IPS-18a (cell line): ENCODE results near the gene RGS12.

ENCODE experiments used
- H3K27ac ChIP-seq: one replicate; pipeline ENCODE4 v1.5.1; 2013; ENCODE audit warnings: low read length
- H3K27me3 ChIP-seq: one replicate; pipeline ENCODE4 v1.6.1; 2013; ENCODE audit warnings: mild to moderate bottlenecking, low read length; ENCODE audit not compliant: control insufficient read depth, insufficient read depth
- H3K36me3 ChIP-seq: one replicate; pipeline ENCODE4 v1.6.1; 2013; ENCODE audit warnings: low read depth, low read length; ENCODE audit not compliant: control insufficient read depth
- H3K4me1 ChIP-seq: one replicate; pipeline ENCODE4 v1.6.1; 2013; ENCODE audit warnings: low read depth, low read length; ENCODE audit not compliant: control insufficient read depth
- H3K4me3 ChIP-seq: one replicate; pipeline ENCODE4 v1.5.1; 2013; ENCODE audit warnings: low read length
- H3K9ac ChIP-seq: one replicate; pipeline ENCODE4 v1.6.1; 2013; ENCODE audit warnings: mild to moderate bottlenecking, low read length, moderate library complexity
- H3K9me3 ChIP-seq: one replicate; pipeline ENCODE4 v1.6.1; 2013; ENCODE audit warnings: low read depth, low read length; ENCODE audit not compliant: control insufficient read depth

RGS12 gene

DNA sequence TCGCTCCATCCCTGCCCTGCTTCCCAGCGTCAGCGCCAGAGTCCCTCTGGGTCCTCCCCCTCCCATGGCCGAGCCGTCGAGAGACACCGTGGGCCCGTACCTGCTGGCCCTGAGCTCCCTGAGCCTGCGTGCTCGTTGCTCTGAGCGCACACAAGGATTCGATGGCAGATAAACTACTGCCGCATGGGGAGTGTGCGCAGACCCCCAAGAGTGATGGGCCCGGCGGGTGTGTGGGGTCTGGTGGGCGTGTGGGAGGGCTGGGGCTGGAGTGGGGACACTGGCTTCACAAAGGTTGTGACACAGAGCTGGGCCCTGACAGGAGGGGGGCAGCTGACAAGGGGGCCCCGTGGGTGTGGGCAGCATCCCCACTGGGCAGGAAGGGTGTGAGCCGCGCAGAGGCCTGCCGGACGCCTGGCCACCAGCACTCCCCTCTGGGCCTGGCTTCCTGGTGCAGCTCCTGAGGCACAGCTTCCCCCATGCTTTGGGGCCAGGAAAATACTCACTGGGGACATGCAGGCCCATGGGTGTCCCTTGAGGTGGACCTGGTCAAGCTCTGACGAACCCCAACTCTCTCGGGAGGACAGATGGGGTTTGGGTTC lies 4.8 kb upstream of the RGS12 start:
- Histone ChIP-seq H3K4me1 (peaks cover 6% of the 10 kb centered on the region), H3K27me3 (peaks cover 25% of the 10 kb centered on the region), H3K36me3 (no peaks in the 10 kb centered on the region), H3K4me3 (no peak overlapping the region), H3K9me3 (no peaks in the 10 kb centered on the region), H3K27ac (no peak overlapping the region), H3K9ac (no peak overlapping the region)

DNA sequence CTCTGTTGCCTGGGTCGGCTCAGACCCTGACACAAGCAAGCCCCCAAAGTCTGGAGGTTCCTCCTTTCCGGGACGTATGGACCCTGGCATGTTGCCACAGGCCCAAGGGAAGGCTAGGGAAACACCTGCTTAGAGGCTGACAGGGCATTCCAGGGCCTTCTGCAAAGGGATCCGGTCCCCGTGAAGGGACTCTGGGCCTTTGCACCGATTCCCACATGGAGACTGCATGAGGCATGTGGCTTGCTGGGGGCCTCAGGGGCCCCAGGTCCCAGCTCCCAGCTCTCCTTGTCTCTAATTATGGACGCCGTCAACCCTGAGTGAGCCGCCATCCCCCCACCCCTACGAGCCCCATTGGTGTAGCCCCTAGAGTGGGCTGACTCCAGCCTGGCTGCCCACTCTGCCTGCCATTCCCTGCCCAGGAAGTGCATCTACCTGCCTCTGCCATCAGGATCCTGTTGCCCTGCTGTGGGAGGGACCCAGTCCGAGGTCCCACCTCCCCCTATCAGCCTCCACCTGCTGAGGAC lies 4.2 kb upstream of the RGS12 start:
- Histone ChIP-seq H3K27me3 (peaks cover 27% of the 10 kb centered on the region), H3K9me3 (no peaks in the 10 kb centered on the region), H3K4me1 (peaks cover 6% of the 10 kb centered on the region), H3K27ac (no peak overlapping the region), H3K4me3 (no peak overlapping the region), H3K36me3 (no peaks in the 10 kb centered on the region), H3K9ac (no peak overlapping the region)

DNA sequence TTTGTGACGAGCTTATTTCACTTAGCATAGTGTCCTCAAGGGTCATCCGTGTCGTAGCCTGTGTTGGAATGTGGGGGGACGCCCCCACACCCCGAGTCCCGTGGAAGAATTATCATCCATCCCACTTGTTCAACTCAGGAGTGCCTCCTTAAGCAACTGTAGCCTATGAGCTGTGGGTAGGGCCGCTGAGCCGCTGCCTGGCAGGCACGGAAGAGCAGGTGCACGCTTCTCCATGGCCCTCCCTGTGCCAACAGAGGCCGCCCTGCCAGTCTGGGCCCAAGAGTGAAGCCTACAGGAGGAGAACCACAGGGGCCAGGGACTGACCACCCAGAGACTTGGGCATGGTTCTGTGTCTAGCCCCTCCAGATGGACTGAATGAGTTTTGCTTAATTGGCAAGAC lies 2.3 kb upstream of the RGS12 start:
- Histone ChIP-seq H3K36me3 (no peaks in the 10 kb centered on the region), H3K9ac (no peak overlapping the region)

DNA sequence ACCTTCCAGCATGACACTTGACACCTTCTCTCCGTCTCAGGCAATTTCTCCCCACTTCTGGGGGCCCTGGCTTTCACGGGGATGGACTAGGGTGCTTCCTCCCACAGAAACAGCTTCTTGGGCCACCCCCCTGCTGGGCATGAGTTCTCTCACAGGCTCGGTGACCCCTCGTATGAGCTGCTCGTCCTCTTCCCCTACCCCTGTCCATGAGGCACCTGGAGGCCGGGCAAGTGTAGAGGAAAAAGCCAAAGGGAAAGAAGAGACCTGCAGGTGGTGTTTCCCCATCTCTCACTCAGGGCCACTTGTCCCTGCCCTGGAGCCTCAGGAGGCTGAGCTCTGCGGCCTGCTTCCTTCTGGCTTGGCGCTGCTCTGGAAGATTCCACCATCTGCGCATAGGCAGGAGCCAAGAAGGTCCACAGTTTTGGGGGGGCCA lies 1.9 kb upstream of the RGS12 start:
- H3K36me3 ChIP-seq, result no peaks in the 10 kb centered on the region
- no peak overlapping the region for H3K9ac ChIP-seq
- no peak overlapping the region for H3K27ac ChIP-seq
- H3K9me3 ChIP-seq, result no peaks in the 10 kb centered on the region
- H3K27me3 ChIP-seq, result peaks cover 29% of the 10 kb centered on the region
- H3K4me1 ChIP-seq, result peaks cover 11% of the 10 kb centered on the region
- no peak overlapping the region for H3K4me3 ChIP-seq

More for the DNA sequence above, 2.3 kb upstream of the RGS12 start:
- no peak overlapping the region for H3K4me3 ChIP-seq
- no peak overlapping the region for H3K27ac ChIP-seq
- H3K27me3 ChIP-seq, result peaks cover 29% of the 10 kb centered on the region
- H3K9me3 ChIP-seq, result no peaks in the 10 kb centered on the region
- H3K4me1 ChIP-seq, result peaks cover 11% of the 10 kb centered on the region

DNA sequence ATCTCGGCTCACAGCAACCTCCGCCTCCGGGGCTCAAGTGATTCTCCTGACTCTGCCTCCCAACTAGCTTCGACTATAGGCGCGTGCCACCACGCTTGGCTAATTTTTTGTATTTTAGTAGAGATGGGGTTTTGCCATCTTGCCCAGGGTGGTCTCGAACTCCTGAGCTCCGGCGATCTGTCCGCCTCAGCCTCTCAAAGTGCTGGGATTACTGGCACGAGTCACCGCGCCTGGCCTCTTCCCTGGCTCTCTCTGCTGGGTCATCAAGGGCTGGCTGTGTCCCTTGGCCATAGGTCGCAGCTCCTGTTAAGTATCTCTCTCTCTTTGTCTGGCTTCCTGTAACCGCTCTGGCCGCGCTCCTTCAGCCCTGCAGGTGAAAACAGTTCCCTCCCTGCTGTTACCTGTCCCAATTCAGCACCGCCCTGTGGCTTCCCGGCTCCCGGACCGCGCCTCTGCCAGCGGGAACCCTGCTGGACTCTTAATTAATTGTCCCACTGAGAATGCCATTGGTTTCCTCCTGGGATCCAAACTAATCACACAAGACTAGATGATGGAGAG lies 1.3 kb upstream of the RGS12 start:
- Histone ChIP-seq H3K36me3 (no peaks in the 10 kb centered on the region), H3K9ac (peak overlapping the region; percentile 34), H3K27ac (no peak overlapping the region), H3K4me3 (peak overlapping the region; percentile 74), H3K4me1 (peaks cover 11% of the 10 kb centered on the region), H3K27me3 (peaks cover 29% of the 10 kb centered on the region), H3K9me3 (no peaks in the 10 kb centered on the region)

DNA sequence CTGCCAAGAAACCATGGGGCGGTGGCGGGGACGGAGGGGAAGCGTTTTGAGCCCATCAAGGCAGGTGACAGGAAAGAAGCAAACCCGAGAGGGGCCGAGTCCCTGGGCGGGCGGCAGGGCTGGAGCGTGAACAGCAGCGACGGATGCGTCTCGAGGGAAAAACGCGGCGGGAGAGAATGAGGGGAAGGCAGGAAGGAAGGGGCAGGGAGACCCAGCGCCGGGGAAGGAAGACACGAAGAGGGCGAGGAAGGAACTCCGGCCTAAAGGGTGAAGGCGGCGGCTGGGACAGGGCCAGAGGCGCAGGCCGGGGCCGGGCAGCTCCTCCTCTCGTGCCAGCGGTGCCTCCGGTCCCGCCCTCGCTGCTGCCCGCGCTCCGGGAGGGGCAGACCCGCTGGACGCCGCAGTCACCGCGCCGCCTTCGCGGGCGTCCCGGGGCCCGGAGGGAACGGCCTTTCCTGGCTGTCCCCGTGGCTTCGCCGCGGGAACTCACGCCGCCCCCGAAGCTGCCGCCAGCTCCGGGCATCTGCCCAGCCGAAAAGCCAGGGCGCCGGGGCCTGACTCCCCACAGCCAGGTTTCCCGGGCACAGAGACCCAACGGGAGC lies 751 bp upstream of the RGS12 start:
- peaks cover 29% of the 10 kb centered on the region for H3K27me3 ChIP-seq

DNA sequence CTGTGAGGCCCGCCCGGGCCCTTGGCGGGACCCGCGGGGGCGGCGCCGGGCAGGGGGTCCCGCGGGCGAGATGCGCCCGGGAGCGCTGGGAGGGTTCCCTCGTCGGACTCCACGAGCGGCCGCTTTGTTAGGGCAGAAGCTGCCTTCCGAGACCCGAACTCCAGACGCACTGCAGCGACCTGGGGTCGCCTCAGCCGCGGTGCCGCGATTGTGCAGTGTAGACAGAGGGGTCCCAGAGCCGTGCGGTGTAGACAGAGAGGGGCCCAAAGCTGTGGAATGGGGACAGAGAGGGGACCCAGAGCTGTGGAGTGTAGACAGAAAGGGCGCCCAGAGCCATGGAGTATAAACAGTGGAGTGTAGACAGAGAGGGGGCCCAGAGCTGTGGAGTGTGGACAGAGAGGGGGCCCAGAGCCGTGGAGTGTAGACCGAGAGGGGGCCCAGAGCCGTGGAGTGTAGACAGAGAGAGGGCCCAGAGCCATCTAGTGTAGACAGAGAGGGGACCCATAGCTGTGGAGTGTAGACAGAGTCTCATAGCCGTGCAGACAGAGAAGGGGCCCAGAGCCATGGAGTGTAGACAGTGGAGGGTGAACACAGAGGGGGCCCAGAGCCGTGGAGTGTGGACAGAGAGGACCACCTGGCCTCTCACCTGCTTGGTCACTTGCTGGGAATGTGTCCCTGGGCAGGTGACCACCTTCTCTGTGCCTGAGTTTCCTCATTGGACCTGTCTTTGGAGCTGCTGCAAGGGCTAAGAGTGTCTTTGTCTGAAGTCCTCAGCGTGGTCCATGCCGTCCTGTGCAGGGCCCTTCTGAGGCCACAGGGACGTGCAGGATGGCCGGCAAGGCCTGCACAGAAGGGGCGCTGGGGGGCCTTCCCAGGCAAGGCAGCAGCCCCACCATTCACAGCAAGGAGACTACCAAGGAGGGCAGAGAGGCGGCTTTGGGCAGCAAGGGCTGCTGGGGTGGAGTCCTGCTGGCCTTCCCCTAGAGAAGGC lies 875 bp downstream of the RGS12 start:
- Histone ChIP-seq H3K4me3 (peak overlapping the region; percentile 73), H3K9me3 (no peaks in the 10 kb centered on the region), H3K9ac (peak overlapping the region; percentile 78), H3K27me3 (peaks cover 29% of the 10 kb centered on the region), H3K36me3 (no peaks in the 10 kb centered on the region), H3K4me1 (peaks cover 11% of the 10 kb centered on the region), H3K27ac (no peak overlapping the region)

More for the DNA sequence above, 751 bp upstream of the RGS12 start:
- Histone ChIP-seq H3K9ac (peak overlapping the region; percentile 45), H3K4me3 (peak overlapping the region; percentile 74), H3K36me3 (no peaks in the 10 kb centered on the region), H3K9me3 (no peaks in the 10 kb centered on the region), H3K4me1 (peaks cover 11% of the 10 kb centered on the region), H3K27ac (no peak overlapping the region)

DNA sequence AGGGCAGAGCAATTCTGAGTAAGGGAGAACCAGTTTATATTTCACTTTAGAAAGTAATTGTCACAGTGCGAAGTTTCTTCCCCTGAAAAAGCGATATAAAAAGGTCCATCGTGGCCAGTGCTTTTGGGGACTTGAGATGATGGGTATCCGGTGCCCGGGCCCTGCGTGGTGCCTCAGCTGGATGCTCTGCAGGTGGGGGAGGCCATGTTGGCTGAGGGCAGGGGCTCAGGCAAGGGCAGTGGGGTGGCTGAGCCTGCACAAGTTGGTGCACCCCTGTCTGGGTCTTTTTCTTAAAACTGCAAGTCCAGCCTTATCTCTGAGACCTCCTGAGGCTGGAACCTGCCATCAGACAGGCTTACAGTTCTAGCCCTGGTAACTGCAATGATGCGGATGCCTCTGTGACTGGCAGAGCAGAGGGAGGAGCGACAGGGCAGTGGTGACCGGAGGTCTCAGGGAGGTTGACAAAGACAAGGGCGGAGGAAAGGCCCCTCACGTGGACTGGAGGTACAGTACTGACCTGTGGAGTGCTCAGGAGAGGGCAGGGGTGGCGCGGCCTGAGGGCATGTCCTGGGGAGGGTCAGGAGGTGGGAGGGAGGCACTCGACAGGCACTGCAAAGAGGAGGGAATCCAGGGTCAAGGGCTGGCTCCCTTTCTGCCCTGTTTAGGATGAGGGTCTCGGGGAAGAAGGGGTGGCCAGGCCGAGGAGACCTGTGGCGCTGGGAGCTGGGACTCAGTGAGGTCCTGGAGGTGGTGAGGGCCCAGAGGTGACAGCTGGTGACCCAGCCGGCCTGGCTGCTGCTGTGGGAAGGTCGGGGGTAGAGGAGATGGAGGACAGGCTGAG lies 1.8 kb downstream of the RGS12 start:
- Histone ChIP-seq H3K4me3 (peak overlapping the region; percentile 73), H3K9ac (no peak overlapping the region), H3K9me3 (no peaks in the 10 kb centered on the region), H3K27ac (no peak overlapping the region), H3K27me3 (peaks cover 28% of the 10 kb centered on the region), H3K36me3 (no peaks in the 10 kb centered on the region), H3K4me1 (peaks cover 11% of the 10 kb centered on the region)

DNA sequence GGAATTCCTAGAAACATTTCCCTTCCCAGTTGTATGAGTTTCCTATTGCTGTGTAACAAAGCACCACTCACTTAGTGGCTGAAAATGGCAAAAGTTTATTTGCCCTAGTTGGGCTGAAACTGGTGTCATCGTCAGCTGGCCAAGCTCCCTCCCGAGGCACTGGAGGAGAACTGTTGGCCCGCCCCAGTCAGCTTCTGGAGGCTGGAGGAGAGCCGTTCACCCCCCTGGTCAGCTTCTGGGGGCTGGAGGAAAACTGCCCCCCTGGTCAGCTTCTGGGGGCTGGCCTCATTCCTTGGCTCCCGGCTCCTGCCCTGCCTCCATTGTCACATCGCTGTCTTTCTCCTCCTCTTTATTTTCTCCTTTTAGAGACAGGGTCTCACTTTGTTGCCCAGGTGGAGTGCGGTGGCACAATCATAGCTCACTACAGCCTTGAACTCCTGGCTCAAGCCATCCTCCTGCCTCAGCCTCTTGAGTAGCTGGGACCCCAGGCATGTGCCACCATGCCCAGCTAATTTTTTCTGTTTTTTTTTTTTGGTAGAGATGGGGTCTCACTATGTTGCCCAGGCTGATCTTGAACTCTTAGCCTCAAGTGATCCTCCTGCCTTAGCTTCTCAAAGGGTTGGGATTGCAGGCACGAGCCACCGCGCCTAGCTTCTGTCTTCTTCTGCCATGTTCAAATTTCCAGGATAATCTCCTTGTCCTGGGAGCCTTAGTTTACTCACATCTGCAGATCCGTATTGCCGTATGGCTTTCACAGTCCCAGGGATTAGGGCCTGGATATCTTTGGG lies 3.2 kb downstream of the RGS12 start:
- Histone ChIP-seq H3K9ac (no peak overlapping the region), H3K36me3 (no peaks in the 10 kb centered on the region), H3K27ac (no peak overlapping the region), H3K27me3 (peaks cover 14% of the 10 kb centered on the region), H3K4me3 (no peak overlapping the region), H3K9me3 (no peaks in the 10 kb centered on the region), H3K4me1 (peaks cover 11% of the 10 kb centered on the region)

DNA sequence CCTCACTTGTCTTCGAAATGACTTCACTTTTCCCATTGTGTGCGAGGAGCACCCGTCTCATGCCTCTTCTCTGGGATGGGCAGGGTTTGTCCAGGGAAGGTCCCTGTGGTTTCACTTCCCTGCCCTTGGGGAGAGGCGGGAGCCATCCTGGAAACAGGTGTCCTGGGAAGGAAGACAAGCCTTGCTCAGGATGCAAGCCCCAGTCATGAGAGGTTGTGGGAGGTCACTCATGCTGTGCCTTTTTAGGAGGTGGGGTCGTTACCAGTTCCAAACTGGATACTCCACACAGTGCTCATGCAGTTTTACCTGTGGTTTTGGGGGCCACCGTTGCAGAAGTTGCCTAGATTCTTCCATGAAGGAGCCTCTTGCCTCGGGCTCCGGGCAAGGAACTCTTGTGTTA lies 3.8 kb downstream of the RGS12 start:
- H3K4me1 ChIP-seq, result peaks cover 7% of the 10 kb centered on the region
- no peaks in the 10 kb centered on the region for H3K9me3 ChIP-seq
- no peak overlapping the region for H3K4me3 ChIP-seq
- no peaks in the 10 kb centered on the region for H3K36me3 ChIP-seq
- no peak overlapping the region for H3K9ac ChIP-seq
- peaks cover 8% of the 10 kb centered on the region for H3K27me3 ChIP-seq
- H3K27ac ChIP-seq, result no peak overlapping the region
